Neutrophil (primary cell): ENCODE data around the gene SPINT3.

Source experiments
- H3K27ac ChIP-seq: fragments of 200-600 bp; sonication (generic); 2 replicates; pipeline ENCODE4 v1.5.1; 2016; ENCODE audit warnings: mild to moderate bottlenecking, moderate library complexity
- H3K27me3 ChIP-seq: fragments of 200-600 bp; sonication (generic); 2 replicates; pipeline ENCODE4 v1.6.0; 2016; ENCODE audit warnings: mild to moderate bottlenecking
- H3K36me3 ChIP-seq: fragments of 200-600 bp; sonication (generic); 2 replicates; pipeline ENCODE4 v1.5.1; 2017
- H3K4me1 ChIP-seq, 2 experiments: fragments of 200-600 bp in 1 of 2; sonication (generic) in 1 of 2; 1 replicate in 1 of 2; 2 replicates in 1 of 2; pipeline versions ENCODE4 v1.5.1 to v1.6.1; 2013 to 2016; ENCODE audit warnings: low read depth in 1 of 2, low read length in 1 of 2, mild to moderate bottlenecking in 1 of 2, moderate library complexity in 1 of 2; ENCODE audit not compliant: control insufficient read depth in 1 of 2, insufficient read depth in 1 of 2
- H3K4me3 ChIP-seq, 2 experiments: fragments of 200-600 bp in 1 of 2; sonication (generic) in 1 of 2; 1 replicate in 1 of 2; 2 replicates in 1 of 2; pipeline ENCODE4 v1.5.1; 2013 to 2016; ENCODE audit warnings: low read depth in 1 of 2, low read length in 1 of 2, mild to moderate bottlenecking in 1 of 2, moderate library complexity in 1 of 2
- H3K9me3 ChIP-seq: fragments of 200-600 bp; sonication (generic); 2 replicates; pipeline ENCODE4 v1.5.1; 2016
- TF ChIP-seq, protein P1 (sequence below): fragments of 200-600 bp; sonication (generic); IDR thresholded peaks from 2 replicates; pipeline ENCODE4 v1.5.1; 2016; ENCODE audit warnings: antibody characterized with exemption

The SPINT3 gene, protein sequence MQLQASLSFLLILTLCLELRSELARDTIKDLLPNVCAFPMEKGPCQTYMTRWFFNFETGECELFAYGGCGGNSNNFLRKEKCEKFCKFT

DNA sequence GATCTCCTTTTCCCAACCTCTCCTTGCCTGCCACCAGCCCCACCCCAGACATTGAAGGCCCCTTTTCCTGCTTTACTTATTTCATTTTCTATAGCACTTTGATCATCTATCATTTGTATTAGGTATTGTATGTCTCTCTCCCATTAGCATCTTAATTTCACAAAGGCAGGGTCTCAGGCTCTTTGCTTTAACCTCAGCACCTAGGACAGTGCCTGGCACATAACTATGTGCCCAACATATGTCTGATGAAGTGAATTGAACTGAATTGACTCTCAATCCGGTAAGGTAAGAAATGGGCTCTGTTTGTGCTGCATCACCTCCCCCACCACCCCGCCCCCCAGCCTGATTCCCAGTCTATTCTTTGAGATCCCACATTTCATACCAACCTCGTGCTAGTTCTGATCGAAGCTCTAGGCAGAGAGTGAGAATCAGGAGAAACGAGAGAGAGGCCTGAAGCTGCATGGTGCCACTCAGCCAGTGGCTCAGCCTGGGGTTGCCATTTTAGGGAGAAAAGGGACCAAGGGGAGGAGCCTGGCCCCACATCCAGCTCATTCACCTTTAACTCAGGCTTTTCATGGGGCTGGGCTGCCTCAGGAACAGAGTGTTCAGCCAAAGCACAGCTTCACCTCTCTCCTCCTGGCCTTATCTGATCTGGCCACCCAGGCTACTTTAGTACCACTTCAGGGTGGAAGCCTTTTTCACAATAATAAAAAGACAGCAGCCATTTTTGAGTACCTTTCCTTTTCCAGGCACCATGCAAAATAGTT is at the start of gene SPINT3:
Gene SPINT3 (minus strand): TSS at position 476 of the 767 bp plus-strand sequence. CDS start 14 bp downstream, at position 462.
- Histone ChIP-seq H3K36me3 (no peaks in the 10 kb centered on the region), H3K27me3 (peaks cover 64% of the 10 kb centered on the region), H3K4me3 (no peak within 1 kb of the TSS), H3K27ac (no peak within 1 kb of the TSS), H3K9me3 (no peaks in the 10 kb centered on the region), H3K4me1 (no peaks in the 10 kb centered on the region)
- TF ChIP-seq, protein P1, sequence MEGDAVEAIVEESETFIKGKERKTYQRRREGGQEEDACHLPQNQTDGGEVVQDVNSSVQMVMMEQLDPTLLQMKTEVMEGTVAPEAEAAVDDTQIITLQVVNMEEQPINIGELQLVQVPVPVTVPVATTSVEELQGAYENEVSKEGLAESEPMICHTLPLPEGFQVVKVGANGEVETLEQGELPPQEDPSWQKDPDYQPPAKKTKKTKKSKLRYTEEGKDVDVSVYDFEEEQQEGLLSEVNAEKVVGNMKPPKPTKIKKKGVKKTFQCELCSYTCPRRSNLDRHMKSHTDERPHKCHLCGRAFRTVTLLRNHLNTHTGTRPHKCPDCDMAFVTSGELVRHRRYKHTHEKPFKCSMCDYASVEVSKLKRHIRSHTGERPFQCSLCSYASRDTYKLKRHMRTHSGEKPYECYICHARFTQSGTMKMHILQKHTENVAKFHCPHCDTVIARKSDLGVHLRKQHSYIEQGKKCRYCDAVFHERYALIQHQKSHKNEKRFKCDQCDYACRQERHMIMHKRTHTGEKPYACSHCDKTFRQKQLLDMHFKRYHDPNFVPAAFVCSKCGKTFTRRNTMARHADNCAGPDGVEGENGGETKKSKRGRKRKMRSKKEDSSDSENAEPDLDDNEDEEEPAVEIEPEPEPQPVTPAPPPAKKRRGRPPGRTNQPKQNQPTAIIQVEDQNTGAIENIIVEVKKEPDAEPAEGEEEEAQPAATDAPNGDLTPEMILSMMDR, result no peak

DNA sequence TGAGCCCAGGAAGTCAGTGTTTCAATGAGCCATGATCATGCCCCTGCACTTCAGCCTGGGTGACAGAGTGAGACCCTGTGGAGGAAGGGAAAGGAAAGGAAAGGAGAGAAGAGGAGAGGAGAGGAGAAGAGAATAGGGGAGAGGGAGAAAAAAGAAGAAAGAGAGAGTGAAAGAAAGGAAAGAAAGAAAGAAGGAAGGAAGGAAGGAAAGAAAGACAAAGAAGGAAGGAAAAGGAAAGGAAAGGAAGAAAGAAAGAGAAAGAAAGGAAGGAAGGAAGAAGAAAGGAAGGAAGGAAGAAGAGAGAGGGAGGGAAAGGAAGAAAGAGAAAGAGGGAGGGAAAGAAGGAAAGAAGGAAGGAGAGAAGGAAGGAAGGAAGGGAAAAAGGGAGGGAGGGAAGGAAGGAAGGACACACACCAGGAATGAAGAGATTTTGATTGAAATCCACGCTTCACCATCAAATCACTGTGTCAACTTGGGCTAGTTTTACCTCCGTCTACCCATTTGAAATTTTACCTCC is 49.4 kb upstream of the SPINT3 start:
- H3K4me3 ChIP-seq, result no peak overlapping the region
- H3K36me3 ChIP-seq, result no peaks in the 10 kb centered on the region
- H3K27me3 ChIP-seq, result peaks cover 27% of the 10 kb centered on the region
- H3K27ac ChIP-seq, result no peak overlapping the region
- H3K4me1 ChIP-seq, result no peaks in the 10 kb centered on the region
- TF ChIP-seq, protein P1, result no peak
- H3K9me3 ChIP-seq, result no peaks in the 10 kb centered on the region

DNA sequence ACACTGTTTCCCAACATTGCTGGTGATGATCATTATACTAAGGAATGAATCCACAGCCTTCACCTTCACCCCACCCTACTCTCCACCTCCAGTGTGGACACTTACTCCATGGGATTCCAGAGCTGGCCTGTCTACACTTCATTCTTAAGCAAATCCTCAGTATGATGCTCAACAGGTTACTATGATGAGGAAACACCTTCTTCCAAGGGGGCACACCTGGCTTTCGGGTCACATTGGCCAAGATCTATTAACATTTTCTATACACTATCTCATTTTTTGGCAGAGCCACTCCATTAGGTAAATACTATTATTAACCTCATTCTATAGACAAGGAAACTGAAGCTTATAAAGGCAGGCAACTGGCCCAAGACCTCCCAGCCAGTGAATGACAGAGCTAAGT is 39.8 kb upstream of the SPINT3 start:
- H3K36me3 ChIP-seq, result no peaks in the 10 kb centered on the region
- no peak overlapping the region for H3K27ac ChIP-seq
- H3K4me1 ChIP-seq, result no peaks in the 10 kb centered on the region
- H3K9me3 ChIP-seq, result no peaks in the 10 kb centered on the region
- TF ChIP-seq, protein P1, result no peak
- H3K4me3 ChIP-seq, result no peak overlapping the region
- H3K27me3 ChIP-seq, result peaks cover 25% of the 10 kb centered on the region

DNA sequence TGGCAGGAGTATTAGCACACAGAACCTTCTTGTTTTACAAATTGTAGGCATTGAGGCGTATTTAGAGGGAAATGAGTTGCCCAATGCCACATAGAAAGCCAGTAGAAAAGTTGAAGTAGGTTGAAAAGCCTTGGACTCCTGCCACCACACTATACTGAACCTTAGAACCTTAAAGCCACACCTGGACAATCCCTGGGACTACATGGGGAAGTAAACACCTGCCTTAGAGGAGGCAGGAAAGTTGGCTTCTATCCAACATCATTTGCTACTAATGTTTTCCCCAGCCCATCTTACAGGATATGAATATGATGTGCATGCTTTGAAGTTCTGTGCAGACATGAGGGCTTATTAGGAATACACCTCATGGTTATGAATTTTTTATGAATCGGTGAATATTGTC is 37.0 kb upstream of the SPINT3 start:
- Histone ChIP-seq H3K27me3 (peaks cover 32% of the 10 kb centered on the region), H3K36me3 (no peaks in the 10 kb centered on the region), H3K27ac (no peak overlapping the region), H3K4me3 (no peak overlapping the region), H3K4me1 (no peaks in the 10 kb centered on the region), H3K9me3 (no peaks in the 10 kb centered on the region)
- TF ChIP-seq, protein P1, result no peak

DNA sequence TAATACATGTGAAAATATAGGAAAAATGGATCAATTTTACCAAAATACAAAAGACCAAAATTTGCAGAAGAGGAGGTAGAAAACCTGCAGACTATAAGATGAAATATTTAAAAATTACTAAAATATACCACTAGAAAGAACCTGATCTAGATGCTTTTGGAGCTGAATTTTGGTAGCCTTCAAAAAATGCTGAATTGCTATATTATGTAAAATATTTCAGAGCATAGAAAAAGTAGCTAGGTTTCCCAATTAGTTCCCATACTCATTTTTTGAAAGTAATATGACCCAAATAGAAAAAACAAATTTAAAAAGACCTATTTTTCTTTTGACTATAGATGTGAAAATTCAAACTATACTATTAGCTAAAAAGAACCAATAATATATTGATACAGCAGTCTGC is 35.3 kb upstream of the SPINT3 start:
- peaks cover 40% of the 10 kb centered on the region for H3K27me3 ChIP-seq

More for the DNA sequence above, 35.3 kb upstream of the SPINT3 start:
- H3K27ac ChIP-seq, result no peak overlapping the region
- no peaks in the 10 kb centered on the region for H3K36me3 ChIP-seq
- H3K9me3 ChIP-seq, result no peaks in the 10 kb centered on the region
- TF ChIP-seq, protein P1, result no peak
- no peaks in the 10 kb centered on the region for H3K4me1 ChIP-seq
- no peak overlapping the region for H3K4me3 ChIP-seq
